H1 (cell line): ENCODE data around the gene CLEC14A. TPM values are rescaled to one million over a fixed set of nuclear protein-coding genes. Genes with fewer than 3 reads are reported as not detected.

ENCODE experiments used
- CTCF ChIA-PET: fragments of 300-600 bp; sonication (Branson Sonifier 250); formaldehyde crosslinking; loops from one replicate; lab custom pipeline; 2021; ENCODE audit not compliant: partially characterized antibody; lab: Charles Lee
- POLR2A ChIA-PET: fragments of 300-600 bp; sonication (Branson Sonifier 250); formaldehyde crosslinking; loops from one replicate; lab custom pipeline; 2021; ENCODE audit warnings: inconsistent platforms; ENCODE audit not compliant: partially characterized antibody; lab: Charles Lee
- DNase-seq, 2 experiments: peaks; one replicate each; pipeline versions ENCODE4 v3.0.0 to v3.0.0-alpha.2; 2010 to 2022; ENCODE audit warnings: low spot score in 2 of 2, low read depth in 1 of 2, mixed read lengths in 1 of 2
- FAIRE-seq: peaks from 2 replicates; lab custom pipeline; 2011; peaks lifted over from hg19 to GRCh38; lab: Jason Lieb, UNC
- H2AFZ ChIP-seq: 2 replicates; pipeline ENCODE4 v1.8.1; 2012; ENCODE audit warnings: low read length, inconsistent platforms
- H2AK5ac ChIP-seq: 2 replicates; pipeline ENCODE4 v1.6.1; 2013; ENCODE audit warnings: low read depth, low read length
- H2BK120ac ChIP-seq: replicated peaks from 2 replicates; pipeline ENCODE3; 2013; ENCODE audit warnings: low read depth, low read length, inconsistent platforms
- H2BK12ac ChIP-seq: 2 replicates; pipeline ENCODE4 v1.6.1; 2013; ENCODE audit warnings: low read depth, low read length
- H2BK15ac ChIP-seq: 2 replicates; pipeline ENCODE4 v1.6.1; 2013; ENCODE audit warnings: low read length
- H2BK20ac ChIP-seq: 2 replicates; pipeline ENCODE4 v1.6.1; 2013; ENCODE audit warnings: low read length
- H2BK5ac ChIP-seq: 2 replicates; pipeline ENCODE4 v1.6.1; 2013; ENCODE audit warnings: low read depth, low read length
- H3K14ac ChIP-seq: 2 replicates; pipeline ENCODE4 v1.6.1; 2013; ENCODE audit warnings: inconsistent platforms; ENCODE audit not compliant: insufficient read length
- H3K18ac ChIP-seq: 2 replicates; pipeline ENCODE4 v1.6.1; 2013; ENCODE audit warnings: low read length; ENCODE audit errors: extremely low read depth
- H3K23ac ChIP-seq: 2 replicates; pipeline ENCODE4 v1.6.1; 2013; ENCODE audit warnings: inconsistent platforms; ENCODE audit not compliant: insufficient read length
- H3K23me2 ChIP-seq: 2 replicates; pipeline ENCODE4 v1.6.1; 2013; ENCODE audit warnings: low read depth, low read length
- H3K27ac ChIP-seq: 2 replicates; pipeline ENCODE4 v1.6.1; 2011; ENCODE audit warnings: low read depth, low read length, inconsistent platforms
- H3K27me3 ChIP-seq, 4 experiments: replicated peaks in 1 of 4; 1 replicate in 1 of 4; 2 replicates in 3 of 4; pipeline versions ENCODE4 v1.6.1 to v1.8.1; 2011 to 2013; ENCODE audit warnings: low read length in 3 of 4, mild to moderate bottlenecking in 3 of 4, inconsistent platforms in 2 of 4, mixed read lengths in 2 of 4, moderate library complexity in 1 of 4; ENCODE audit not compliant: control insufficient read depth in 3 of 4, insufficient read depth in 3 of 4; ENCODE audit errors: extremely low read depth in 1 of 4
- H3K36me3 ChIP-seq, 4 experiments: 2 replicates each; pipeline versions ENCODE4 v1.6.1 to v1.8.1; 2011 to 2013; ENCODE audit warnings: mild to moderate bottlenecking in 4 of 4, low read length in 3 of 4, moderate library complexity in 2 of 4, control low read depth in 1 of 4, inconsistent platforms in 1 of 4; ENCODE audit not compliant: insufficient read depth in 4 of 4, control insufficient read depth in 2 of 4
- H3K4ac ChIP-seq: replicated peaks from 2 replicates; pipeline ENCODE3; 2013; ENCODE audit warnings: low read length, low read depth, mixed read lengths, inconsistent platforms; ENCODE audit not compliant: insufficient read length
- H3K4me1 ChIP-seq, 4 experiments: replicated peaks in 1 of 4; 1 replicate in 1 of 4; 2 replicates in 3 of 4; pipeline versions ENCODE4 v1.6.1 to v1.8.1; 2011 to 2013; ENCODE audit warnings: low read length in 3 of 4, inconsistent platforms in 2 of 4, mixed read lengths in 1 of 4; ENCODE audit not compliant: insufficient read depth in 4 of 4, control insufficient read depth in 3 of 4
- H3K4me2 ChIP-seq, 2 experiments: 2 replicates each; pipeline versions ENCODE4 v1.6.1 to v1.8.1; 2011 to 2013; ENCODE audit warnings: low read depth in 2 of 2, low read length in 2 of 2, control low read depth in 1 of 2, inconsistent platforms in 1 of 2, mild to moderate bottlenecking in 1 of 2; ENCODE audit not compliant: insufficient read depth in 1 of 2
- H3K4me3 ChIP-seq, 4 experiments: fragments of 200-600, 300-600 bp in 1 of 4; sonication (generic), shearing (Covaris generic), sonication (Bioruptor Twin) in 1 of 4; 2 replicates each; pipeline versions ENCODE4 v1.5.1 to v1.8.1; 2011 to 2016; ENCODE audit warnings: low read length in 4 of 4, low read depth in 3 of 4, control low read depth in 2 of 4, inconsistent platforms in 2 of 4, mild to moderate bottlenecking in 2 of 4, mixed read lengths in 1 of 4, moderate library complexity in 1 of 4; ENCODE audit not compliant: insufficient read depth in 2 of 4; ENCODE audit errors: extremely low read depth in 1 of 4
- H3K56ac ChIP-seq: replicated peaks from 2 replicates; pipeline ENCODE3; 2013; ENCODE audit warnings: low read depth, mild to moderate bottlenecking, mixed read lengths, low read length, inconsistent platforms; ENCODE audit not compliant: insufficient read length
- H3K79me1 ChIP-seq: 2 replicates; pipeline ENCODE4 v1.6.1; 2013; ENCODE audit warnings: low read depth, low read length, control low read depth
- H3K79me2 ChIP-seq, 2 experiments: 2 replicates each; pipeline versions ENCODE4 v1.6.1 to v1.8.1; 2012 to 2013; ENCODE audit warnings: low read length in 2 of 2, mild to moderate bottlenecking in 2 of 2, inconsistent platforms in 1 of 2; ENCODE audit not compliant: insufficient read depth in 2 of 2, control insufficient read depth in 1 of 2
- H3K9ac ChIP-seq, 4 experiments: replicated peaks in 1 of 4; 1 replicate in 1 of 4; 2 replicates in 3 of 4; pipeline versions ENCODE4 v1.6.1 to v1.8.1; 2011 to 2013; ENCODE audit warnings: low read depth in 3 of 4, low read length in 3 of 4, control low read depth in 2 of 4, mild to moderate bottlenecking in 2 of 4, moderate library complexity in 2 of 4, inconsistent platforms in 1 of 4; ENCODE audit errors: extremely low read depth in 1 of 4
- H3K9me3 ChIP-seq, 2 experiments: 2 replicates each; pipeline versions ENCODE4 v1.6.1 to v1.8.1; 2012 to 2013; ENCODE audit warnings: mild to moderate bottlenecking in 2 of 2, moderate library complexity in 2 of 2, control low read depth in 1 of 2, inconsistent platforms in 1 of 2, low read depth in 1 of 2, low read length in 1 of 2, mixed read lengths in 1 of 2; ENCODE audit not compliant: insufficient read depth in 2 of 2
- H4K20me1 ChIP-seq, 2 experiments: replicated peaks in 1 of 2; 2 replicates each; pipeline versions ENCODE3 to v1.8.1; 2011 to 2013; ENCODE audit warnings: inconsistent platforms in 2 of 2, low read length in 2 of 2, mild to moderate bottlenecking in 1 of 2; ENCODE audit not compliant: insufficient read depth in 2 of 2, control insufficient read depth in 1 of 2
- H4K5ac ChIP-seq: 2 replicates; pipeline ENCODE4 v1.6.1; 2013; ENCODE audit warnings: low read length, low read depth, mixed read lengths, inconsistent platforms; ENCODE audit not compliant: insufficient read length
- H4K8ac ChIP-seq: 2 replicates; pipeline ENCODE4 v1.8.0; 2013; ENCODE audit warnings: mild to moderate bottlenecking, moderate library complexity, low read length, inconsistent platforms; ENCODE audit not compliant: insufficient read depth; ENCODE audit errors: extremely low read depth
- H4K91ac ChIP-seq: replicated peaks from 2 replicates; pipeline ENCODE3; 2013; ENCODE audit warnings: low read length, mixed read lengths, inconsistent platforms; ENCODE audit not compliant: insufficient read length
- CHD1 ChIP-seq: IDR thresholded peaks from 2 replicates; pipeline ENCODE4 v1.6.1; 2012; ENCODE audit warnings: low read depth, low read length, improper control_type of control experiment
- EGR1 ChIP-seq: IDR thresholded peaks from 2 replicates; pipeline ENCODE4 v1.6.1; 2011; ENCODE audit warnings: low read depth, low read length, borderline replicate concordance
- MAFK ChIP-seq: IDR thresholded peaks from 2 replicates; pipeline ENCODE4 v1.6.1; 2012; ENCODE audit warnings: low read depth, mild to moderate bottlenecking, improper control_type of control experiment, low read length
- NANOG ChIP-seq: IDR thresholded peaks from 2 replicates; pipeline ENCODE4 v1.6.1; 2011; ENCODE audit warnings: low read length, low read depth, mild to moderate bottlenecking, inconsistent platforms; ENCODE audit not compliant: insufficient read depth, poor library complexity, severe bottlenecking
- POLR2AphosphoS5 ChIP-seq: IDR thresholded peaks from 2 replicates; pipeline ENCODE4 v1.6.1; 2011; ENCODE audit warnings: low read depth, low read length
- RFX5 ChIP-seq: IDR thresholded peaks from 2 replicates; pipeline ENCODE4 v1.6.1; 2011; ENCODE audit warnings: low read depth, low read length, improper control_type of control experiment, borderline replicate concordance
- SIN3A ChIP-seq, 2 experiments: IDR thresholded peaks in 1 of 2; conservative IDR thresholded peaks in 1 of 2; 2 replicates each; pipeline ENCODE4 v1.6.1; 2011 to 2012; ENCODE audit warnings: low read length in 2 of 2, improper control_type of control experiment in 1 of 2, low read depth in 1 of 2, mild to moderate bottlenecking in 1 of 2
- SP4 ChIP-seq: IDR thresholded peaks from 2 replicates; pipeline ENCODE4 v1.6.1; 2012; ENCODE audit warnings: low read length, inconsistent platforms
- YY1 ChIP-seq: IDR thresholded peaks from 2 replicates; pipeline ENCODE4 v1.6.1; 2011; ENCODE audit warnings: low read depth, mild to moderate bottlenecking, low read length
- WGBS, 2 experiments: shearing (Covaris generic) in 1 of 2; methylation state at CpG; one replicate each; pipeline versions ENCODE4 v1.1.6 to v1.1.7; 2013 to 2015; ENCODE audit warnings: low lambda C conversion rate in 2 of 2, mixed read lengths in 2 of 2, inconsistent platforms in 1 of 2, low coverage in 1 of 2, missing lambda C conversion rate in 1 of 2; ENCODE audit not compliant: insufficient replicate concordance in 2 of 2, insufficient coverage in 1 of 2, insufficient read length in 1 of 2; ENCODE audit errors: extremely low coverage in 1 of 2, missing lambda C conversion rate in 1 of 2; 5-methylcytosine and 5-hydroxymethylcytosine counted together
- polyA plus RNA-seq, 7 experiments: library from polyadenylated mRNA; depleted of rRNA in 3 of 7; stranded (reverse) in 5 of 7; unstranded in 2 of 7; fragments of >200 nt in 5 of 7; fragments of 200-250 nt in 2 of 7; gene quantifications; 1 replicate in 5 of 7; 2 replicates in 1 of 7; 4 replicates in 1 of 7; pipeline versions ENCODE4 v1.2.1 to v1.2.3, GENCODE V29; 2011 to 2013; ENCODE audit warnings: missing spikeins in 2 of 7, mixed read lengths in 2 of 7
- total RNA-seq: library from RNA; stranded (reverse); fragmentation: NEBNext Ultra II Directional; extraction: Animal tissue kit (Norgen Biotek cat#: 25700); gene quantifications from 2 replicates; pipeline ENCODE4 v1.2.1, GENCODE V29; 2021
- TF ChIP-seq, protein P1 (sequence below), 3 experiments: IDR thresholded peaks; 1 replicate in 2 of 3; 2 replicates in 1 of 3; pipeline versions ENCODE4 v1.5.1 to v1.6.1; 2011; ENCODE audit warnings: low read length in 3 of 3, mild to moderate bottlenecking in 3 of 3, inconsistent platforms in 2 of 3, low read depth in 1 of 3, moderate library complexity in 1 of 3; ENCODE audit not compliant: insufficient read depth in 1 of 3; ENCODE audit errors: control extremely low read depth in 1 of 3
- TF ChIP-seq, protein P2 (sequence below): IDR thresholded peaks from 2 replicates; pipeline ENCODE4 v1.6.1; 2012; ENCODE audit warnings: inconsistent platforms

Gene CLEC14A
- total and polyA plus RNA-seq, 2 of the 8 experiments (the other 6 are each of a cell fraction or from before 2014, with no cell fraction given), result 0.09 to 0.13 TPM

DNA sequence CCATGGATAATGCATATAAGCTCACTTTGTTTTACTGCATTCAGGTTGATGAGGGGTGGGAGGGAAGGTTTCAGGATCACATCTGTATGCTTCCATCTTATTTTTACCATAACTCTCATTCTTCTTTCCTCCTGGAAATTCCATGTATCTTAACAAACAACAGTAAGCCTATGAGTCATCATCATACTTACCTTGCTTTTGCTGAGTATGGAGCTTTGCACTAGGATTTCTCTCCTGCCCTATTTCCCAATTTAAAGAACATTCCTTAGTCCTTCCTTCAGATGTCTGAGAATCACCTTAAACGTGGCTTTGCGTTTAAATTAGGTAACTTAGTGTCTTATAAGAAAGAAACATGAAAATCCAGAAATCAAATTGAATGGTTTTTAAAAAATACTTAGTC, 1.6 kb upstream of the CLEC14A start:
- no peak overlapping the region for H3K18ac ChIP-seq
- H3K27me3 ChIP-seq, result peaks cover 28 to 52% (median 39%) of the 10 kb centered on the region in 4 experiments
- H3K23me2 ChIP-seq, result peaks cover 10% of the 10 kb centered on the region; the same call in 1 of the 2 replicates
- FAIRE-seq (no peak), DNase-seq (no peak)
- H2BK120ac ChIP-seq, result no peak overlapping the region
- H2BK20ac ChIP-seq, result no peak overlapping the region
- H3K23ac ChIP-seq, result no peak overlapping the region
- no peak overlapping the region for H2AFZ ChIP-seq
- H2BK12ac ChIP-seq, result no peak overlapping the region
- no peaks in the 10 kb centered on the region for H4K20me1 ChIP-seq
- H3K4me2 ChIP-seq, result no peak overlapping the region
- H3K4me3 ChIP-seq, result no peak overlapping the region
- H4K91ac ChIP-seq, result no peak overlapping the region
- H2BK15ac ChIP-seq, result no peak overlapping the region
- H3K14ac ChIP-seq, result no peak overlapping the region
- CTCF ChIA-PET, result interaction anchor here (0.7 to 1.6 kb wide), 9 partner anchors 9 to 759 kb away, joined by 3 to 5 read pairs (median 3); partner anchors contain the start of gene SSTR1
- no peak overlapping the region for H4K5ac ChIP-seq
- H3K79me2 ChIP-seq, result no peaks in the 10 kb centered on the region
- no peak overlapping the region for H3K4ac ChIP-seq
- no peak overlapping the region for H4K8ac ChIP-seq
- H3K4me1 ChIP-seq, result peaks cover 0 to 14% (median 6%) of the 10 kb centered on the region in 4 experiments; a peak in 5 of 7 replicates
- no peaks in the 10 kb centered on the region for H3K9me3 ChIP-seq
- no peak overlapping the region for H2AK5ac ChIP-seq
- no peak overlapping the region for H3K56ac ChIP-seq
- H3K9ac ChIP-seq, result no peak overlapping the region
- H3K79me1 ChIP-seq, result no peaks in the 10 kb centered on the region
- H2BK5ac ChIP-seq, result no peak overlapping the region
- no peak overlapping the region for H3K27ac ChIP-seq
- POLR2A ChIA-PET, result interaction anchor here (4.5 kb wide), 1 partner anchor 48 kb away, joined by 33 read pairs; the partner anchor contains the start of gene SSTR1
- WGBS, 2 experiments, result 84% methylated on average over 2 of the region's 2 CpGs; no CpG with 5 or more reads in 1 of the 2 experiments
- no peaks in the 10 kb centered on the region; a peak in 2 of 8 replicates for H3K36me3 ChIP-seq
- TF ChIP-seq NANOG, result no peak
- no peak for TF ChIP-seq EGR1
- TF ChIP-seq, protein P1, sequence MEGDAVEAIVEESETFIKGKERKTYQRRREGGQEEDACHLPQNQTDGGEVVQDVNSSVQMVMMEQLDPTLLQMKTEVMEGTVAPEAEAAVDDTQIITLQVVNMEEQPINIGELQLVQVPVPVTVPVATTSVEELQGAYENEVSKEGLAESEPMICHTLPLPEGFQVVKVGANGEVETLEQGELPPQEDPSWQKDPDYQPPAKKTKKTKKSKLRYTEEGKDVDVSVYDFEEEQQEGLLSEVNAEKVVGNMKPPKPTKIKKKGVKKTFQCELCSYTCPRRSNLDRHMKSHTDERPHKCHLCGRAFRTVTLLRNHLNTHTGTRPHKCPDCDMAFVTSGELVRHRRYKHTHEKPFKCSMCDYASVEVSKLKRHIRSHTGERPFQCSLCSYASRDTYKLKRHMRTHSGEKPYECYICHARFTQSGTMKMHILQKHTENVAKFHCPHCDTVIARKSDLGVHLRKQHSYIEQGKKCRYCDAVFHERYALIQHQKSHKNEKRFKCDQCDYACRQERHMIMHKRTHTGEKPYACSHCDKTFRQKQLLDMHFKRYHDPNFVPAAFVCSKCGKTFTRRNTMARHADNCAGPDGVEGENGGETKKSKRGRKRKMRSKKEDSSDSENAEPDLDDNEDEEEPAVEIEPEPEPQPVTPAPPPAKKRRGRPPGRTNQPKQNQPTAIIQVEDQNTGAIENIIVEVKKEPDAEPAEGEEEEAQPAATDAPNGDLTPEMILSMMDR (IDR thresholded peaks at IDR 0.05; ENCODE audit: control extremely low read depth in 1 of 3, insufficient read depth in 1 of 3, low read depth in 1 of 3, low read length in 3 of 3), result no peak
- no peak for TF ChIP-seq YY1
- TF ChIP-seq POLR2AphosphoS5, result no peak
- no peak for TF ChIP-seq RFX5
- no peak for TF ChIP-seq CHD1
- no peak for TF ChIP-seq SIN3A (conservative IDR thresholded peaks at IDR 0.05 in 1 of 2, IDR thresholded peaks at IDR 0.05 in 1 of 2; ENCODE audit: low read depth in 1 of 2, low read length in 2 of 2)
- TF ChIP-seq, protein P2, sequence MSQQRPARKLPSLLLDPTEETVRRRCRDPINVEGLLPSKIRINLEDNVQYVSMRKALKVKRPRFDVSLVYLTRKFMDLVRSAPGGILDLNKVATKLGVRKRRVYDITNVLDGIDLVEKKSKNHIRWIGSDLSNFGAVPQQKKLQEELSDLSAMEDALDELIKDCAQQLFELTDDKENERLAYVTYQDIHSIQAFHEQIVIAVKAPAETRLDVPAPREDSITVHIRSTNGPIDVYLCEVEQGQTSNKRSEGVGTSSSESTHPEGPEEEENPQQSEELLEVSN, result no peak
- no peak for TF ChIP-seq MAFK
- TF ChIP-seq SP4, result no peak
